ENCODE measurements around the gene TARBP1.

DNA sequence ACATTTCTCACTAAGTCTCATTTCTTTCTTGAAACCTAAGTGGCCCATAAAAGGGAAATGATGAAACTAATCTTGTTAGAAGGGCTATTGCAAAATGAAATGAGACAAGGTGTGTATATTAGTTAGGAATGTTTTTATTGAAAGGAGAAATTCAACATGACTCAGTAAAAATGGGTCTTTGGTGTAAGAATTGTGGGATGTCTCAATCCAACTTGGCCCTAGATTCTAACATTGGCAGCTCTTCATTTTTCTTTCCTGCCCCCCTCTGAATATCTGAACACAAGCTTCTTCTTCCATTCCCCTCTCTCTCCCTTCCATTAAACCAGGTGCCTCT is 26.8 kb upstream of the TARBP1 start:
- TF ChIP-seq CTCF (conservative IDR thresholded peaks at IDR 0.05) (no peak), ZFX (IDR thresholded peaks at IDR 0.05) (no peak)
